ENCODE results near the gene SLC66A1.
"Not testable (repeated sequence)": the region's sequence is repeated elsewhere in the genome, so short reads cannot be mapped to it uniquely, and the experiment has no call there.

SLC66A1 gene

GRCh38 chr1:19273106-19273843 lies 38.9 kb upstream of the SLC66A1 start:
- Mint-ChIP-seq H3K27ac (no peak overlapping the region), H3K4me1 (no peaks in the 10 kb centered on the region), H3K27me3 (ENCODE audit: low read depth) (no peaks in the 10 kb centered on the region), H3K4me3 (no peak overlapping the region), H3K36me3 (ENCODE audit: low read depth) (peaks cover 12% of the 10 kb centered on the region), H3K9me3 (peaks cover 6% of the 10 kb centered on the region)
- TF ChIP-seq, protein P1, sequence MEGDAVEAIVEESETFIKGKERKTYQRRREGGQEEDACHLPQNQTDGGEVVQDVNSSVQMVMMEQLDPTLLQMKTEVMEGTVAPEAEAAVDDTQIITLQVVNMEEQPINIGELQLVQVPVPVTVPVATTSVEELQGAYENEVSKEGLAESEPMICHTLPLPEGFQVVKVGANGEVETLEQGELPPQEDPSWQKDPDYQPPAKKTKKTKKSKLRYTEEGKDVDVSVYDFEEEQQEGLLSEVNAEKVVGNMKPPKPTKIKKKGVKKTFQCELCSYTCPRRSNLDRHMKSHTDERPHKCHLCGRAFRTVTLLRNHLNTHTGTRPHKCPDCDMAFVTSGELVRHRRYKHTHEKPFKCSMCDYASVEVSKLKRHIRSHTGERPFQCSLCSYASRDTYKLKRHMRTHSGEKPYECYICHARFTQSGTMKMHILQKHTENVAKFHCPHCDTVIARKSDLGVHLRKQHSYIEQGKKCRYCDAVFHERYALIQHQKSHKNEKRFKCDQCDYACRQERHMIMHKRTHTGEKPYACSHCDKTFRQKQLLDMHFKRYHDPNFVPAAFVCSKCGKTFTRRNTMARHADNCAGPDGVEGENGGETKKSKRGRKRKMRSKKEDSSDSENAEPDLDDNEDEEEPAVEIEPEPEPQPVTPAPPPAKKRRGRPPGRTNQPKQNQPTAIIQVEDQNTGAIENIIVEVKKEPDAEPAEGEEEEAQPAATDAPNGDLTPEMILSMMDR (IDR thresholded peaks at IDR 0.05; ENCODE audit: unreplicated experiment in 3 of 3) = no peak

DNA sequence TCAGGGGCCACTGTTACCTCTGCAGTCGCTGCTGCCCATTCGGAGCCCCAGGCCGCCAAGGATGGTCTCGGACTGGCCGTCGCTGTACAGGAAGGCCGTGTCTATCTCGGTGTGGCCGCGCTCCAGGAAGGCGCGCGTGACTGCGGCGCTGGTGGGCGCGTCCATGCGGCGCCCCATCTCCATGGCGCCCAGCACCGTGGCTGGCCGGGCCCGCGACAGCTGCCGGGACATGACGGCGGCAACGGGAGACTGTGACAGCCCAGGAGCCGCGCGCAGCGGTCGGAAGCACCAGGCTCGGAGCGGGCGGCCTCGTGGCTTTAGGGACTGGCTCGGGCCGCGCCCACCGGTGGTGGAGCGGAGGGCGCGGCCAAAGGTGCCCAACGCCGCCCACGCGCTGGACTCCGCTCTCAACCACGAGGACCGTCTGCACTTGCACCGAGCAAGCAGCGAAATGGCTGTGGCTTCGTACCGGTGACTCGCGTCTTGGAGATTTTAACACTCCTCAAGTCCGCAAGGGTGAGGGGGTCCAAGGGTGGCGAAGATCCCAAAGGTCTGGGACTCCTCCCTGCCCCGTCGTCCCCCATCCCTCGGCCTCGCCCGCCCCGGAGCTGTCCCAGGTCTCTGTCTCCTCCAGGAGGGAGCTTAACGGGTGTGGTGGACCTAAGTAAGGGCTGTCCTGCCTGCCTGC lies 38.1 kb upstream of the SLC66A1 start:
- H3K4me3 Mint-ChIP-seq; H3K27me3 Mint-ChIP-seq (ENCODE audit: low read depth); H3K4me1 Mint-ChIP-seq; H3K9me3 Mint-ChIP-seq; H3K27ac Mint-ChIP-seq: not testable (repeated sequence)
- H3K36me3 Mint-ChIP-seq (ENCODE audit: low read depth) = peaks cover 16% of the 10 kb centered on the region

DNA sequence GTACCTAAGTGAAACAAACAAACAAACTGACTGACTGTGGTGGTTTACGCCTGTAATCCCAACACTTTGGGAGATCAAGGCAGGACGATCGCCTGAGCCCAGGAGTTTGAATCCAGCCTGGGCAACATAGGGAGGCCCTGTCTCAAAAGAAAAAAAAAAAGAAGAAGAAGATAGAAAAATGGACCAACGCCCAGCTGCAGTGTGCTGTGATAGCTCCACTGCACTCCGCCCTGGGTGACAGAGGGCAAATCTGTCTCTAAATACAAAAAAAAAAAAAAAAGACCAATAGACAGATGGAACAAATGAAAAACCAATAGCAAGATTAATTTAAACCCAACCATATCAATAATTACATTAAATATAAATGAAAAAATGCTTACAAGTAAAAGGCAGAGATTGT lies 37.5 kb upstream of the SLC66A1 start:
- Mint-ChIP-seq H3K36me3 (ENCODE audit: low read depth) (peaks cover 19% of the 10 kb centered on the region), H3K9me3 (peaks cover 8% of the 10 kb centered on the region), H3K4me3 (no peak overlapping the region), H3K27me3 (ENCODE audit: low read depth) (no peaks in the 10 kb centered on the region), H3K27ac (no peak overlapping the region), H3K4me1 (no peaks in the 10 kb centered on the region)
- TF ChIP-seq, protein P1 (IDR thresholded peaks at IDR 0.05; ENCODE audit: unreplicated experiment in 3 of 3) = no peak

GRCh38 chr1:19283891-19284290 lies 28.2 kb upstream of the SLC66A1 start:
- TF ChIP-seq, protein P1 (IDR thresholded peaks at IDR 0.05; ENCODE audit: unreplicated experiment in 3 of 3) = no peak
- Mint-ChIP-seq H3K27ac (no peak overlapping the region), H3K4me1 (no peaks in the 10 kb centered on the region), H3K36me3 (ENCODE audit: low read depth) (peaks cover 19% of the 10 kb centered on the region), H3K4me3 (no peak overlapping the region), H3K9me3 (peaks cover 3% of the 10 kb centered on the region), H3K27me3 (ENCODE audit: low read depth) (peaks cover 13% of the 10 kb centered on the region)

DNA sequence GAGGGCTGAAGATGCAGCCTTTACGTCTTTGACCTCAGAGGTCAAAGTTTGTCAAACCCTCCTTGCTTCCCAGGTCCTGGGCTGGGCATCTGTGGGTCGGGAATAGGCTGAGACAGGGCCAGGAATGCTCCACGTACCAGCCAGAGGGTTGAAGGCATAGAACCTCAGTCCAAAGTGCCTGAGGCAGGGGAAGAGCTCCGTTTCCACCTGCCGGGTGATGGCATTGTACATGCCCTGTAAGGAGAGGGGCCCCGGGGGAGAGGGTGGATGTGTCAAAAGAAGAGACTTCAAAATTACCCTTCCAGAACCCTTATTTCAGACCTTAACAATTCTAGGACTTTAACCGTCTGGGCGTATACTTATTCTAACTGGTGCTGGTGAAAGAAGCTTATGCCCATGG lies 27.2 kb upstream of the SLC66A1 start:
- TF ChIP-seq, protein P1 (IDR thresholded peaks at IDR 0.05; ENCODE audit: unreplicated experiment in 3 of 3) = no peak
- H3K4me1 Mint-ChIP-seq = no peaks in the 10 kb centered on the region
- H3K27me3 Mint-ChIP-seq (ENCODE audit: low read depth) = peaks cover 22% of the 10 kb centered on the region
- H3K27ac Mint-ChIP-seq = no peak overlapping the region
- no peak overlapping the region for H3K4me3 Mint-ChIP-seq
- peaks cover 23% of the 10 kb centered on the region for H3K36me3 Mint-ChIP-seq (ENCODE audit: low read depth)
- H3K9me3 Mint-ChIP-seq = peaks cover 8% of the 10 kb centered on the region

GRCh38 chr1:19285366-19285765 lies 26.8 kb upstream of the SLC66A1 start:
- H3K4me3 Mint-ChIP-seq, H3K27ac Mint-ChIP-seq, H3K9me3 Mint-ChIP-seq, H3K4me1 Mint-ChIP-seq: not testable (repeated sequence)
- Mint-ChIP-seq H3K27me3 (ENCODE audit: low read depth) (peaks cover 25% of the 10 kb centered on the region), H3K36me3 (ENCODE audit: low read depth) (peaks cover 23% of the 10 kb centered on the region)

- H3K4me3 Mint-ChIP-seq, H3K9me3 Mint-ChIP-seq, H3K27ac Mint-ChIP-seq, H3K4me1 Mint-ChIP-seq: not testable (repeated sequence)
- H3K27me3 Mint-ChIP-seq (ENCODE audit: low read depth) = peaks cover 25% of the 10 kb centered on the region
- H3K36me3 Mint-ChIP-seq (ENCODE audit: low read depth) = peaks cover 24% of the 10 kb centered on the region
These were observed 26.3 kb upstream of the SLC66A1 start for GRCh38 chr1:19285807-19286206.
